Skeletal muscle tissue (tissue), 4 donors: ENCODE data around the gene CDS1. TPM values are rescaled to one million over a fixed set of nuclear protein-coding genes. Genes with fewer than 3 reads are reported as not detected.

ENCODE experiments used
- H3K27ac ChIP-seq: one replicate; pipeline ENCODE4 v1.7.0; 2013; ENCODE audit warnings: mild to moderate bottlenecking, low read depth, low read length, inconsistent platforms
- H3K27me3 ChIP-seq, 3 donors: one replicate each; pipeline ENCODE4 v1.7.0; 2013; ENCODE audit warnings: low read length in 3 of 3; ENCODE audit not compliant: control insufficient read depth in 3 of 3, insufficient read depth in 3 of 3
- H3K36me3 ChIP-seq, 3 donors: one replicate each; pipeline ENCODE4 v1.7.0; 2013; ENCODE audit warnings: low read length in 3 of 3; ENCODE audit not compliant: control insufficient read depth in 3 of 3, insufficient read depth in 3 of 3
- H3K4me1 ChIP-seq, 3 donors: one replicate each; pipeline ENCODE4 v1.7.0; 2013; ENCODE audit warnings: low read length in 3 of 3, mild to moderate bottlenecking in 3 of 3; ENCODE audit not compliant: control insufficient read depth in 3 of 3, insufficient read depth in 3 of 3
- H3K4me3 ChIP-seq, 3 donors: one replicate each; pipeline ENCODE4 v1.7.0; 2013; ENCODE audit warnings: low read length in 3 of 3
- H3K9ac ChIP-seq, 3 donors: one replicate each; pipeline ENCODE4 v1.7.0; 2013; ENCODE audit warnings: low read length in 3 of 3, mild to moderate bottlenecking in 3 of 3, moderate library complexity in 2 of 3, low read depth in 1 of 3
- H3K9me3 ChIP-seq, 3 donors: one replicate each; pipeline ENCODE4 v1.7.0; 2013; ENCODE audit warnings: low read length in 3 of 3; ENCODE audit not compliant: control insufficient read depth in 3 of 3
- total RNA-seq: library from RNA; depleted of rRNA; stranded (reverse); fragments of >200 nt; gene quantifications from one replicate; pipeline ENCODE4 v1.2.3, GENCODE V29; 2014
- donor health status: Osteomylitis.

Gene CDS1
- total RNA-seq, 1 donor from 2014 or later: 0.52 TPM

DNA sequence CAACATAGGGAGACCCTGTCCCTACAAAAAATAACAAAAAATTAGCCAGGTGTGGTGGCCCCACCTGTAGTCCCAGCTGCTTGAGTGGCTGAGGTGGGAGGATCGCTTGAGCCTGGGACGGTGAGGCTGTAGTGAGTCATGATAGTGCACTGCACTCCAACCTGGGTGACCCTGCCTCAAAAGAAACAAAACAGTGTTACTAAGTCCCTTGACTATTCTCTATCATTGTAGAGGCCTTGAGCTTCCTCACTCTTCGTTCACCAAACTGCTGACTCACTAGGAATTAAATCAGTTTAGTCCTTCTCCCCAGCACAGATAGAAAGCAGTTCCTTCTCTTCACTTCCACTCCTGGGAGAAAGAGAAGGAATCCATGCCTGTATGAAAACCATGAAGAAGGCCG lies 14.5 kb downstream of the CDS1 start:
- Histone ChIP-seq H3K4me3 (no peak overlapping the region), H3K27me3 (peaks cover 0 to 3% (median 0%) of the 10 kb centered on the region in 3 donors), H3K27ac (no peak overlapping the region), H3K9me3 (no peaks in the 10 kb centered on the region), H3K9ac (no peak overlapping the region), H3K4me1 (no peaks in the 10 kb centered on the region), H3K36me3 (no peaks in the 10 kb centered on the region)

DNA sequence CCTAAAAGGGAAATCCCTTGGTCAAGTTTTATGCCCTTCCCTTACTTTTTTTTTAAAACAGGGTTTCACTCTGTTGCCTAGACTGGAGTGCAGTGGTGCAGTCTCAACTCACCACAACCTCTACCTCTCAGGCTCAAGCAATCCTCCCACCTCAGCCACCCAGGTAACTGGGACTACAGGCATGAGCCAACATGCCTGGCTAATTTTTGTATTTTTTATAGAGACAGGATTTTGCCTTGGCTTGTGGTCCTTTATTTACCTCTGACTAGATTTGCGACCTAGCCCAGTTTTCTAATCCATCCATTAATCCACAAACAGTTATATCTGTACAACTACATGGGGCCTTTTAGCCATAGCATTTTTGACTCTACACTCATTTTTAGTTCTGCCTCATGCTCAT lies 23.7 kb downstream of the CDS1 start:
- Histone ChIP-seq H3K4me3 (no peak overlapping the region), H3K4me1 (no peaks in the 10 kb centered on the region), H3K36me3 (no peaks in the 10 kb centered on the region), H3K9me3 (no peaks in the 10 kb centered on the region), H3K9ac (no peak overlapping the region), H3K27me3 (no peaks in the 10 kb centered on the region), H3K27ac (no peak overlapping the region)

DNA sequence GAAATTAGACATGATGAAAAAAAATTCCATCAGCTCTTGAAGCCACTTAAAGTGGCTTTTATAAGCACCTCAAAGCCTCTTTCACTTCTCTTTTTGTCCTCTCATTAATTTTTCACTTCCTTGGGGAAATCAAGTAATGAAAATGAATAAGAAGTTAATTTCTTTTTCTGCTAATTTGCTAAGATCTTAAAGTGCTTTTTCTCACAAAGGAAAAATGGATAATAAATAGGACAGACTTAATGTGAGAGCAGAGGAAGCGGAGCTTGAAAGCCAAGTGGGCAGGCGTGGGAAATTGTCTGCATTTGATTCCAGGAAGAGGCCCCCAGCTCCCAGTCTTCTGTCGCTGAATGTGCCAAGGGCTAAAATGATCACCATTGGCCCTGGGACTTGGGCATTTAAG lies 28.6 kb downstream of the CDS1 start:
- Histone ChIP-seq H3K36me3 (no peaks in the 10 kb centered on the region), H3K4me3 (no peak overlapping the region), H3K4me1 (no peaks in the 10 kb centered on the region), H3K27me3 (no peaks in the 10 kb centered on the region), H3K9me3 (no peaks in the 10 kb centered on the region), H3K27ac (no peak overlapping the region), H3K9ac (no peak overlapping the region)

DNA sequence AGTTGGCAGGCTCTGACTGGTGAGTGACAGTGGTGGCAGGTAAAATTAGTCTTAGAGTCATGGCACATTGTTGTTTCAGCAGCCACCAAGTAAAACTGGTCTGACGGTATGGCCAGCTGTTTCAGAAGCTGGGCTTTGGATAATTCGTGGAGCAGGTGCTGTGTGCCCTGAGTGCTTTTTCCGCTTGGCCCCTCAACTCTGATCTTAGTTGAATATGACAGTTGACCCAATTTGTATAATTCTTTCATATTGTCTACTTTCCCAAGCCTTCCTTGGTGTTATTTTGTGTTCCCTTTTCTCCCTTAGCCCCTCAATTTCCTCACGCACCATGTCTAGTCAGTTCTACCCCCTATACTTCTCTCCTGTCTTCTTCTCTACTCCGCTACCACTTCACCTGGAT lies 32.0 kb downstream of the CDS1 start:
- Histone ChIP-seq H3K9ac (no peak overlapping the region), H3K4me3 (no peak overlapping the region), H3K9me3 (no peaks in the 10 kb centered on the region), H3K4me1 (no peaks in the 10 kb centered on the region), H3K27ac (no peak overlapping the region), H3K36me3 (no peaks in the 10 kb centered on the region), H3K27me3 (no peaks in the 10 kb centered on the region)

DNA sequence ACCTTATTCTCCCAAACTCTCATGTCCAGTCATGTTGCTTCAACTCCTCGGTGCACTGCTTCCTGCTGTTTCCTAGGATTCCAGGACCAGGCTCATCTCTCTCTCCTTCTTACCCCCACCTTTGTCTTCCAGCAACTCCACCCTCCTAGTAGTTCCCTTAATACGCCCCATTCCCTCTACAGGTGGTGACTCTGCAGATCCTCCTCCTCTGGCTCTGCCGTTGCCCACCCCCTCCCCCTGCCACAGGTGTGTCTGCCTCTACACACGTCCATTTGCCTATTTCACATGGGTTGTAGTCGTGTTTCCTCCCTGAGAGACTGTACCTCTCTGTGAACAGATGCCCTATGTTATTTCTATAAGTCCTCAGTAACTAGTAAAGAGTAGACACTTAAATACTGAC lies 32.4 kb downstream of the CDS1 start:
- no peaks in the 10 kb centered on the region for H3K9me3 ChIP-seq
- no peaks in the 10 kb centered on the region for H3K27me3 ChIP-seq
- no peaks in the 10 kb centered on the region for H3K36me3 ChIP-seq
- no peak overlapping the region for H3K9ac ChIP-seq
- H3K27ac ChIP-seq: no peak overlapping the region
- H3K4me1 ChIP-seq: no peaks in the 10 kb centered on the region
- no peak overlapping the region for H3K4me3 ChIP-seq

- Histone ChIP-seq H3K4me3 (no peak overlapping the region), H3K9ac (no peak overlapping the region), H3K36me3 (no peaks in the 10 kb centered on the region), H3K4me1 (no peaks in the 10 kb centered on the region), H3K27ac (no peak overlapping the region), H3K27me3 (no peaks in the 10 kb centered on the region), H3K9me3 (no peaks in the 10 kb centered on the region)
Observed at GRCh38 chr4:84622959-84623358, 40.0 kb downstream of the CDS1 start.

- H3K4me1 ChIP-seq: no peaks in the 10 kb centered on the region
- no peak overlapping the region for H3K9ac ChIP-seq
- H3K36me3 ChIP-seq: no peaks in the 10 kb centered on the region
- H3K27ac ChIP-seq: no peak overlapping the region
- H3K4me3 ChIP-seq: no peak overlapping the region
- H3K27me3 ChIP-seq: no peaks in the 10 kb centered on the region
- no peaks in the 10 kb centered on the region for H3K9me3 ChIP-seq
Observed at GRCh38 chr4:84623661-84624060, 40.7 kb downstream of the CDS1 start.

- Histone ChIP-seq H3K27ac (no peak overlapping the region), H3K4me1 (no peaks in the 10 kb centered on the region), H3K4me3 (no peak overlapping the region), H3K36me3 (no peaks in the 10 kb centered on the region), H3K9me3 (no peaks in the 10 kb centered on the region), H3K9ac (no peak overlapping the region), H3K27me3 (no peaks in the 10 kb centered on the region)
Observed at GRCh38 chr4:84626673-84627072, 43.7 kb downstream of the CDS1 start.

DNA sequence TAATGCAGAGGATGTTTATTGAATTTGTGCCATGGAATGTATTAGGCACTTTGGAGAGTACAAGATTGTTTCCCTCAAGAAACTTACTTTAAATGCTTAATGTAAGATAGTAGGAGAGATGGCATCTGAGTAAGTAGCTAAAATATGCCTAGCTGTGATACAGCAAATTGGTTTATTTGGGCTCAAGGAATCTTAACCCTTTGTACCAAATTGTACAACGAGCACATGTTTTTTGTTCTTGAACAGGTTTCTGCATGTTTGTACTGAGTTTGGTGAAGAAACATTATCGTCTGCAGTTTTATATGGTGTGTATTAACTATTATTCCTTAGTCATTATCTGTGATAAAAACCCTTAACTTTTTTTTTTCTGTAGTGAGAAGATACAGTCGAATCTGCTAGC lies 48.6 kb downstream of the CDS1 start:
- H3K4me1 ChIP-seq: no peaks in the 10 kb centered on the region
- H3K9ac ChIP-seq: no peak overlapping the region
- no peaks in the 10 kb centered on the region for H3K27me3 ChIP-seq
- no peak overlapping the region for H3K27ac ChIP-seq
- H3K9me3 ChIP-seq: no peaks in the 10 kb centered on the region
- H3K4me3 ChIP-seq: no peak overlapping the region
- no peaks in the 10 kb centered on the region for H3K36me3 ChIP-seq

DNA sequence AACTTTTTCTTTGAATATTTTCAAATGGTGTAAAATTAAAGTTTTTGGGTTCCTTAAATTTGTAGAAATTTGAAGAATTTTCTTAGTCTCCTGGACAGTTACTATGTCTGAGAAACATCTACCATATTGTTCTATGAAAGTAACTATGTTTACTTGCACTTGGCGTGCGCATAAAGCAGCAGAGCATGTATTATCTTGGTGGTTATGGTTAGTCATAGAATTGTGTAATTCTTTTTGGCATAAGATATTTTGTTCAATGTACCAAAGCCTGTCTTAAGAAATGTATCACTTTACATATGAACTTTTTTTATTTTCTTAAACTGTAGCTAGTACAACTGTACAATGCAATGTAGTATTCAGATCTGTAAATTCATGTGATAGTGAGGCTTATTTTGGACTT lies 49.2 kb downstream of the CDS1 start:
- Histone ChIP-seq H3K27ac (no peak overlapping the region), H3K9ac (no peak overlapping the region), H3K36me3 (no peaks in the 10 kb centered on the region), H3K9me3 (no peaks in the 10 kb centered on the region), H3K27me3 (no peaks in the 10 kb centered on the region), H3K4me1 (no peaks in the 10 kb centered on the region), H3K4me3 (no peak overlapping the region)

- Histone ChIP-seq H3K9me3 (no peaks in the 10 kb centered on the region), H3K4me3 (no peak overlapping the region), H3K27ac (no peak overlapping the region), H3K4me1 (no peaks in the 10 kb centered on the region), H3K9ac (no peak overlapping the region), H3K36me3 (no peaks in the 10 kb centered on the region), H3K27me3 (no peaks in the 10 kb centered on the region)
Observed at GRCh38 chr4:84634961-84635360, 52.0 kb downstream of the CDS1 start.
